CD4-positive, alpha-beta T cell treated with Interleukin-4 for 4 hours (primary cell): ENCODE data around the gene TMEM69.
"Not testable (repeated sequence)": the region's sequence is repeated elsewhere in the genome, so short reads cannot be mapped to it uniquely, and the experiment has no call there.

Experiments
- DNase-seq: peaks from one replicate; pipeline ENCODE4 v3.0.0-alpha.2; 2020

Gene TMEM69

GRCh38 chr1:45739641-45740156 is 51.7 kb downstream of the TMEM69 start:
- not testable (repeated sequence) for DNase-seq
